BLaER1 (cell line): ENCODE measurements around the gene ZBTB4.

Experiments
- H3K27ac ChIP-seq: shearing (Covaris generic); formaldehyde crosslinking; 2 replicates; pipeline ENCODE4 v1.8.1; 2022
- H3K27me3 ChIP-seq: shearing (Covaris generic); formaldehyde crosslinking; 2 replicates; pipeline ENCODE4 v1.8.1; 2022
- H3K36me3 ChIP-seq: shearing (Covaris generic); formaldehyde crosslinking; 2 replicates; pipeline ENCODE4 v1.8.1; 2022
- H3K4me1 ChIP-seq: shearing (Covaris generic); formaldehyde crosslinking; 2 replicates; pipeline ENCODE4 v1.8.1; 2022
- H3K4me2 ChIP-seq: shearing (Covaris generic); formaldehyde crosslinking; 2 replicates; pipeline ENCODE4 v1.8.1; 2022
- H3K4me3 ChIP-seq: shearing (Covaris generic); formaldehyde crosslinking; 2 replicates; pipeline ENCODE4 v1.8.1; 2022
- H3K9ac ChIP-seq: shearing (Covaris generic); formaldehyde crosslinking; 2 replicates; pipeline ENCODE4 v1.8.1; 2022
- H3K9me3 ChIP-seq: shearing (Covaris generic); formaldehyde crosslinking; 2 replicates; pipeline ENCODE4 v1.8.1; 2022
- H4K20me1 ChIP-seq: shearing (Covaris generic); formaldehyde crosslinking; 2 replicates; pipeline ENCODE4 v1.8.1; 2022
- Cebpa-rat ChIP-seq: shearing (Covaris generic); IDR thresholded peaks from 2 replicates; pipeline ENCODE4 v1.8.1; 2022

ZBTB4 gene

DNA sequence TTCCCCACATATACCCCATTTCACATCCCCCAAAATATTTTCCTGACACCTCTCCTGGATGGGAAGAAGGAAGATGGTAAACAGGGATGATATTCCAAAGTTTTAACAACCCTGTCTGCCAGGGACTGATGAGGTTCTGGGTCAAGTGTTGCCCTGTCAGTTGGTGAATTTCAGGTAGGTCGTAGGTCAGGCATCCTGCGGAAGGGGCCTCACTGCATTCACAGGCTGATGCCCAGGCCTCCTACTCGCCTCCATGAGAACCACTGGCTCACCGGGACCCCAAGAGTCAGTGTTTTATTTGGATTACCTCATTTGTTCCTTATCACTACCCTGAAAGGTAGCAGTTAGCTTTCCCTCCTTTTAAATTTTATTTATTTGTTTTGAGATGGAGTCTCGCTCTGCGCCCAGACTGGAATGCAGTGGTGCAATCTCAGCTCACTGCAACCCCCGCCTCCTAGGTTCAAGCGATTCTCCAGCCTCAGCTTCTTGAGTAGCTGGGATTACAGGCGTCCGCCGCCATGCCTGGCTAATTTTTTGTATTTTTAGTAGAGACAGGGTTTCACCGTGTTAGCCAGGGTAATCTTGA lies 10.5 kb downstream of the ZBTB4 start:
- Histone ChIP-seq H3K9me3 (no peaks in the 10 kb centered on the region), H4K20me1 (peaks cover 83% of the 10 kb centered on the region), H3K4me3 (no peak overlapping the region), H3K27ac (no peak overlapping the region), H3K36me3 (peaks cover 64% of the 10 kb centered on the region), H3K9ac (no peak overlapping the region), H3K4me1 (peaks cover 51% of the 10 kb centered on the region), H3K27me3 (no peaks in the 10 kb centered on the region), H3K4me2 (no peak overlapping the region)
- no peak for TF ChIP-seq Cebpa-rat

DNA sequence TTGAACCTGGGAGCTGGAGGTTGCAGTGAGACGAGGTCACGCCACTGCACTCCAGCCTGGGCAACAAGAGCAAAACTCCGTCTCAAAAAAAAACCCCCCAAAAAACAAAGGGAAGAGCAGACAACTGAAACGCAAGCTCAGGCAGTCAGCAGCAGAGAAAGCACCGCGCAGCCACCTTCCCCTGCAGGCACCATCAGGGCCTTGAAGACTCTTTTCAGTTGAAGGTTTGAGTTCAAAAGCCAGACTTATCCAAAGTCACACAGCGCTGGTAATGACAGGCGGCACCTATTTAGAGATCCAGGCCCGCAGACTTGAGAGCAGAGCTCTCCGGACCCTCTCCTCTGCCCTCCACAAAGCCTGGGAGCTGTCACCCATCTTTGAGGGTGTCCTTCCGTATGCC lies 11.1 kb downstream of the ZBTB4 start:
- no peak overlapping the region for H3K4me2 ChIP-seq
- H3K36me3 ChIP-seq, result peaks cover 64% of the 10 kb centered on the region
- H3K9me3 ChIP-seq, result no peaks in the 10 kb centered on the region
- H3K4me3 ChIP-seq, result no peak overlapping the region
- no peaks in the 10 kb centered on the region for H3K27me3 ChIP-seq
- peaks cover 77% of the 10 kb centered on the region for H4K20me1 ChIP-seq
- H3K9ac ChIP-seq, result no peak overlapping the region
- peaks cover 45% of the 10 kb centered on the region for H3K4me1 ChIP-seq
- no peak overlapping the region for H3K27ac ChIP-seq
- TF ChIP-seq Cebpa-rat, result no peak

DNA sequence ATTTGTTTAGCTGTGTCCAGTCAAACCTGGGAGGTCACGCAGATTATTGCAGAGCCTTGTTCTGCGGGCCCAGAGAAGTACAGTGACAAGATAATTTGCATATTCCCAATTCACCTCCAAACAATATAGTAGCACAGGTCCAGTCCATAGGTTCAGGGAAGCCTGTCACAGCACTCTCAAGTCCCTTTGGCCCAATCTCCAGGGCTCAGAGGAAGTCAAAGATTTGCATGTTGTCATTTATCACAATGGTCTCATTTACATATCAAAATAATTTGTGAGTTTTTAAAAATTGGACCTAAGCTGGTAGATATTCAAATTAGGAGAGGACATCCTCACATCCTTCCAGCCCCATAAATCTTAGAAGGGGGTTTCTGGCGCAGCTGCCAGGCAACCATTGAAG lies 11.9 kb downstream of the ZBTB4 start:
- H3K4me3 ChIP-seq, result no peak overlapping the region
- H3K4me2 ChIP-seq, result peak overlapping the region; percentile 30
- no peak overlapping the region for H3K9ac ChIP-seq
- no peaks in the 10 kb centered on the region for H3K27me3 ChIP-seq
- peaks cover 69% of the 10 kb centered on the region for H4K20me1 ChIP-seq
- peaks cover 38% of the 10 kb centered on the region for H3K4me1 ChIP-seq
- H3K27ac ChIP-seq, result 0 out of 2 replicates have a peak overlapping the region, but pooled peaks have one; percentile 44
- TF ChIP-seq Cebpa-rat, result no peak
- no peaks in the 10 kb centered on the region for H3K9me3 ChIP-seq
- peaks cover 71% of the 10 kb centered on the region for H3K36me3 ChIP-seq

DNA sequence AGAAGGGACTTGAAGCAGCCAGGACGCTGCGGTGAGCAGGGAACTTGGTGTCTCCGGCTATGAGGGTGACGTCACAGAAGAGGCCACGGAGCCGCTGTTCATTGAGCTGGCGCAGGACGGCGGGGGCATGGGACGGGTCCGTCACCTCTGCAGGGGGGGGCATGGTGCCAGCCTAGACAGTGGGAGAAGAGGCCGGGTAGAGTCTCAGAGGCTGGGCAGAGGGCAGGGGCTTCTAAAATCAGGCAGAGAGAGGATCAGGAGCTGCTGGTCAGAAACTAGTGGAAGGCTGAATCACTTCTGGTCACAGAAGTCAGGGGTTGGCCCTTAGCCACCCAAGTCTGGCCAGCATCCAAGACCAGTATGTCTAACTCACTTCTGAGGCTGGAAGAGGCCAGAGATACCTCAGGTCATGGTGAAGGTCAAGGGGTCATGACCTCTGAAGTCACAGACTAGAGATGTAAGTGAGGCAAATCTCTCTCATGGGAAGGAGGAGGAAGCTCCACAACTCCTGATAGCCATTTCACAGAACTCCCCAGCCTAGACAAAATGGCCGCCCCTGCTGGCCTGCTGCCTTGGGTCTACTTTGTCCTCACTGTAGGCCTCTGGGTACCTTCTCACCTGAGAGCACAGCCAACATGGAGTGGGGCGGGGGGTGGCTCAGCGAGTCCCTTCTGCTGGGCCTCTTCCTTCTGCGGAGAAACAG lies 12.6 kb downstream of the ZBTB4 start:
- Histone ChIP-seq H3K9me3 (no peaks in the 10 kb centered on the region), H3K4me3 (no peak overlapping the region), H3K27ac (peak overlapping the region; percentile 44; the same call in 1 of the 2 replicates), H3K9ac (no peak overlapping the region), H3K4me2 (peak overlapping the region; percentile 30), H4K20me1 (peaks cover 62% of the 10 kb centered on the region), H3K27me3 (no peaks in the 10 kb centered on the region), H3K4me1 (peaks cover 30% of the 10 kb centered on the region), H3K36me3 (peaks cover 78% of the 10 kb centered on the region)
- TF ChIP-seq Cebpa-rat, result no peak

DNA sequence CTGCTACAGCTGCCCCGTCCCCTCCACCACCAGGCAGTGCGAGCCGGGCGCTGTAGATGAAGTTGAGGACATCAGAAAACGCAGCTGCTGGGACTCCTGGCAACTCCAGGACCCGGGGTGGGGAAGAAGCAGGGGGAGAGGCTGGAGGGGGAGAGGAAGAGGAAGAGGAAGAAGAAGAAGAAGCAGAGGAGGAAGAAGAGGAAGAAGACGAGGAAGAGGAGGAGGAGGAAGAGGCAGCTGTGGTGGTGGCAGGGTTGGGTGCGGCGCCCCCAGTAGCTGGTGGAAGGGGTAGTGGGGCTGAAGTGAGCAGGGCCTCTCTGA lies 13.2 kb downstream of the ZBTB4 start:
- Histone ChIP-seq H3K27me3 (no peaks in the 10 kb centered on the region), H3K36me3 (peaks cover 84% of the 10 kb centered on the region), H3K9ac (no peak overlapping the region), H3K4me2 (no peak overlapping the region), H3K9me3 (no peaks in the 10 kb centered on the region), H3K27ac (peak overlapping the region; percentile 44; the same call in 1 of the 2 replicates), H4K20me1 (peaks cover 56% of the 10 kb centered on the region), H3K4me3 (no peak overlapping the region), H3K4me1 (peaks cover 25% of the 10 kb centered on the region)
- TF ChIP-seq Cebpa-rat, result no peak

DNA sequence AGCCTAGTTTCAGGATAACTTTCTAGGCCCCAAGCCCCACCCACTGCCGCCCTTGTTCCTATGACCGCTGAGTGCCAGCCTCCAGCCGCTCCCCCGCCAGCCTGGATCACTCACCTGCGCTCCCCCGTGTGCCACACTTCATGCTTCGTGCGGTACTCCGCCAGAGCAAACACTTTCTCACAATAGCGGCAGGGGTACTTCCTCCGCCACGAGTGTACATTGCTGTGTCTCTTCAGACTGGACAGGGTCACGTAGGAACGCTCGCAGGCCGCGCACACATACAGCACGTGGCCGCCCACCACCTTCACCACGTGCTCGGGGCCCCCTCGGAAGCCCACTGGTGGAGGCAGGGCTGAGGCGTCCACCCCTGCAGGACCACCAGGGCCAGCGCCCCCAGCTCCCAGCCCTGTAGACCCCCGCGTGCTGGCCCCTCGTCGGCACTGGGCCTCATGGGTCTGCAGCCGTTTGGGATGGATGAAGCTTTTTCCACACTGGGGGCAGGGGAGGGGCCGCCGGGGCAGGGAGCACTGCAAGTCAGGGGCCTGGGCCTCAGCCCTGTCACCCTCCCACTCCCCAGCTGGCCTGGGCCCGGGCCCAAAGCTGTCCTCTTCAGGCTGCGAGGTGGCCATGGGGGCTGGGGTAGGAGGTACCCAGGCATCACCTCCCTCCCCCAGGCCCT lies 13.7 kb downstream of the ZBTB4 start:
- no peak for TF ChIP-seq Cebpa-rat
- Histone ChIP-seq H3K9ac (no peak overlapping the region), H3K36me3 (peaks cover 85% of the 10 kb centered on the region), H3K4me3 (no peak overlapping the region), H4K20me1 (peaks cover 51% of the 10 kb centered on the region), H3K27ac (peak overlapping the region; percentile 44; the same call in 1 of the 2 replicates), H3K9me3 (no peaks in the 10 kb centered on the region), H3K27me3 (no peaks in the 10 kb centered on the region), H3K4me2 (no peak overlapping the region), H3K4me1 (peaks cover 25% of the 10 kb centered on the region)

DNA sequence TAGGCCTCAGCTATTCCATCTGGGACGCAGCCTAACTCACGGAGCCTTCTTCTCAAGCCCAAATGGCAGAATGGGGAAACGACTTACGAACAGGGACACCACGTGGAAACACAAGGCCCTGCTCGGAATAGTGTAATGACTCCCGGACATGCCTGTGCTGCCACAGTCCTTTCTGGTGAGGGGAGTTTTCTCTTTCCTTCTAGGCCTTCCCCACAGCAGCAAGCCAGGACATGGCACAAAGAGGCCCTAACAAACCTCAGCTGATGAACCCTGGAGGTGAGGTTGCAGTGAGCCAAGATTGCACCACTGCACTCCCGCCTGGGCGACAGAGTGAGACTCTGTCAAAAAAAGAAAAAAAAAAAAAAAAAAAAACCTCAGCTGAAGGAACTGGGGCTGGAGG lies 15.3 kb downstream of the ZBTB4 start:
- H3K4me1 ChIP-seq, result peaks cover 25% of the 10 kb centered on the region
- no peaks in the 10 kb centered on the region for H3K9me3 ChIP-seq
- no peaks in the 10 kb centered on the region for H3K27me3 ChIP-seq
- H3K4me3 ChIP-seq, result no peak overlapping the region
- no peak overlapping the region for H3K27ac ChIP-seq
- H3K4me2 ChIP-seq, result no peak overlapping the region
- H4K20me1 ChIP-seq, result peaks cover 34% of the 10 kb centered on the region
- peaks cover 80% of the 10 kb centered on the region for H3K36me3 ChIP-seq
- TF ChIP-seq Cebpa-rat, result no peak
- no peak overlapping the region for H3K9ac ChIP-seq

DNA sequence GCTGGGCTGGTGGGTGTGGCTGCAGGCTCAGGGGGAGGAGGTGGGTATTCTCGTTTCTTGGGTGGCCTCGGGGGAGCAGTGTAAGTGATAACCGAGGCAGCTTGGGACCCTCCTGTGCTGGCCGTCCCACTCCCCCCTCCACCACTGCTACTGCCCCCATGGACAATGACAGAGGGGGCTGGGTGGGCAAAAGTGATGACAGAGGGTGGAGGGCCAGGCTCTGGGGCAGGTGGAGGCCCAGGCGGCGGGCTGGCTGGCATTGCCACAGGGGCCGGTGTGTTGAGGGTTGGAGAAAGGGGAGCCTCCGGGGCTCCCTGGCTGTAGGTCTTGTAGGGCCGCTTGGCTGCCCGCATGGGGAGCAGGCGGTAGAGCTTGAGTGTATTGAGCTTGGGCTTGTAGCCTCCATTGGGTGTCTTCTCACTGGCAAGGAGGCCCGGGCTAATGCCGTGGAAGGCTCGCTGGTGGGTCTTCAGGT lies 16.0 kb downstream of the ZBTB4 start:
- H3K27ac ChIP-seq, result no peak overlapping the region
- no peak overlapping the region for H3K4me3 ChIP-seq
- no peaks in the 10 kb centered on the region for H3K27me3 ChIP-seq
- TF ChIP-seq Cebpa-rat, result no peak
- no peak overlapping the region for H3K9ac ChIP-seq
- H3K4me2 ChIP-seq, result no peak overlapping the region
- H3K9me3 ChIP-seq, result no peaks in the 10 kb centered on the region
- peaks cover 21% of the 10 kb centered on the region for H3K4me1 ChIP-seq
- peaks cover 79% of the 10 kb centered on the region for H3K36me3 ChIP-seq
- H4K20me1 ChIP-seq, result peaks cover 28% of the 10 kb centered on the region

DNA sequence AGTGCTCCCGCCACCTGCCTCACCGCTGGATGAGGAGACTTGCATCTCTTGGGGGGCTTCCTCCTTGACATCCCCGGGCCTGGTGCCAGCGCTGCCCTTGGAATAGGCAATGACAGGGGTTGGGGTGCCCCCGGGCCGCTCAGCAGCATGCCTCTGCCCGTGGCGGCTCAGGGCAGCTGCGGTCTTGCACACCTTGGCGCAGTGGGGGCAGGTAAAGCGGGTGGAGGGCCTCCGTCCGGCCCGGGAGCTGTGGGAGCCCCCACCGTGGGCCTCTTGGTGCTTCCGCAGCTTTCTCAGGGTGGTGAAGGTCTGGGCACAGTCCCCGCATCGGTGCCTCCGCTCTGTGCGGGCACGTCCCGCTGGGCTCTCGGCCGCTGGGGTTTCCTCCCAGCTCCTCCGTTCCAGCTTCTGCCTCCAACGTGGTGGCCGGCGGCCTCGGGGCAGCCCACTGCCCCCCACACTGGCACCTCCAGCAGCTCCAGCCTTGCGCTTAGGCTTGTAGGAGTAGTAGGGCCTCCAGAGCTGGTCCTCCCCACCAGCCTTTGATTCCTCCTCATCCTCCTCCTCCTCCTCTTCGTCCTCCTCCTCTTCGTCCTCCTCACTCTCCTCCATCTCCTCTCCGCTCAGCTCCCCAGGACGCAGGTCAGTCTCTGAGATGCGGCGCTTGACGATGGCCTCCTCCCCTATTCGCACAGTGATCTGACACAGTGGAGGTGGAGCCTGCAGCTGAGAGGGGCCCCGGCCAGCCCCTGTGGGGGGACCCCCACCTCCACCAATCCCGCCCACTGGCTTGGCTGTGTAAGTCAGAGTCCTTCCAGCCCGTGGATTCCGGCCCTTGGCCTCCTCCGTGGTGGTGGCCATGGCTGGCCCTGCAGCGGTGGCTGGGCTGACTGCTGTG lies 16.7 kb downstream of the ZBTB4 start:
- no peaks in the 10 kb centered on the region for H3K9me3 ChIP-seq
- H3K4me2 ChIP-seq, result no peak overlapping the region
- H3K27me3 ChIP-seq, result no peaks in the 10 kb centered on the region
- no peak for TF ChIP-seq Cebpa-rat
- no peak overlapping the region for H3K4me3 ChIP-seq
- no peak overlapping the region for H3K9ac ChIP-seq
- no peak overlapping the region for H3K27ac ChIP-seq
- peaks cover 80% of the 10 kb centered on the region for H3K36me3 ChIP-seq
- peaks cover 14% of the 10 kb centered on the region for H3K4me1 ChIP-seq
- H4K20me1 ChIP-seq, result peaks cover 21% of the 10 kb centered on the region
